T-helper 2 cell (primary cell): ENCODE data around the gene AZIN2.

Experiments used
- DNase-seq, 5 experiments: peaks; one replicate each; pipeline versions ENCODE4 v3.0.0 to v3.0.0-alpha.2; 2012 to 2022

AZIN2 gene

DNA sequence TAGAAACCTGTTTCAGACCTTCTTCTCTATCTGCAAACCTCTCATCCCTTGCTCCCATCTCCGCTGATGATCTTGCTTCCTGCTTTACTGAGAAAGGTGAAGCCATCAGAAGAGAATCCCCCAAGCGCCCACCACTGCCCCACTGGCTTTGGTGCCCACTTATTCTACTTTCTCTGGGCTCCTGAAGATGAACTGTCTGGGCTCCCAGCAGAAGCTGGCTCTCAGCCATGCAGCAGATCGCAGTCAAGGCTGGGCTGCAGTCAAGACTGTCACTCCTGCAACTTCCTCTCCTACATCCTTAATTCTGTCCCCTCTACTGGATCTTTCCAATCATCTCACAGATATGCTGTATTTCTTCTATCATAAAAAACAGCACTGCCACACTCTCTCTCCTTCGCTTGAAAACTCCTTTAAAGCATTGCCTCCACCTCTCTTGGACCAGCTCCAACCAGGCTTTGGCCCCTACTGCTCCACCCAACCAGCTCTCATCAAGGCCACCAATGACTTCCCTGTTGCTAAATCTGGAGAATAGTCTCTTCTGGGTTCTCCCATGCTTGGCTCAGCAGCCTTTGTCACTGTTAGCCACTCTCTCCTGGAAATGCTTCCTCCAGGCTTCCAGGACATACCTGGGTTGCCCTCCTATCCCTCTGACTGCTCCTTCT, 75.1 kb downstream of the AZIN2 start:
- DNase-seq, result no peak

DNA sequence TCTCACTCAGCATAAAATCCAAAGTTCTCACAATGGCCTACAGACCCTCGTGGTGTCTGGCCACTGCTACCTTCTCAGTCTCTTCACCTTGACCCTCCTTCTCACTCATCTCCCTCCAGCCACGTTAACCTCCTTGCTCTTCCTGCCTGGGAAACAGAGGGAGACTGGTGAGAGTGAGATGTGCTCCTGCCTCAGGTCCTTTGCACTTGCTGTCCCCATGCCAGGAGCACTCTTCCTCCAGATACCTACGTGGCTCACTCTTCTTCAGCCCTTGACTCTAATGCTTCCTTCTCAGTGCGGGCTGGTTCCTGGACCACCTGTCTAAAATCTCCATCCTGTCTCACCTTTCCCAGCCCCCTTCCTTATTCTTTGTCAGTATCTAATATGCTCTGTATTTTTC, 76.2 kb downstream of the AZIN2 start:
- no peak for DNase-seq

DNA sequence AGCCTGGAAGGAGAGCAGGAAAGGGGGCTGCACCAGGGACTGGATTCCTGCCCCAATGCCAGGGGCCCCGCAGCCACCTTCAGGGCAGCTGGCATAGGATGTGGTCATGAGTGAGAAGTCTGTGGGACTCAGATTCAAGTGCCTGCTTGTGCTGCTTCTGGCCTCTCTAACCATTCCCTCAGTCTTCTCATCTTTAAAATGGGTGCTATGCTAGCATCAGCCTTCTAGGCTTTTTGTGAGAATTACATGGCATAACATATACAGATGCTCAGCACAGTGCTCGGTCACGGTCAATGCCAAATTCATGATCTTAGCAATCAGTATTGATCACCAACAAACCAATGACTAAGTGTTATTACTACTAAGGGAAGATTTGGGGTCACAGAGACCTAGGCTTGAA, 77.4 kb downstream of the AZIN2 start:
- no peak for DNase-seq

DNA sequence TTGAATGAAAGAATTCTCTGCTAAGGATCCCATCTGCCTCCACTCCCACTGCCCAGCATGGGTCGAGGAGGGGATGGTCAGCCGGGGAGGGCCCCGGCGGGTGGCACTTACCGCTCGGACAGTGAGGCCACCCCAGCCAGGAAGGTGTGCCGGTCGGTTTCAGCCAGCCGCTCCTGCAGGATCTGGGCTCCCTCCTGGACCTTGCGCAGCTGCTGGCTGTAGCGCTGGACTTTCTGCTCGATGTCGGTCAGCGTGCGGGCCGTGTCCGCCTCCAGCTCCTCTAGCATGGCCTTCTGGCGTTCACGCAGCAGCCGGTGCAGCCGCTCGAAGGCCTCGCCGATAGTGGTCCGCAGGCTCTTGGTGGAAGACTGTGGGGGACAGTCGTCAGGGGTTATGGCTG, 78.6 kb downstream of the AZIN2 start:
- no peak for DNase-seq

DNA sequence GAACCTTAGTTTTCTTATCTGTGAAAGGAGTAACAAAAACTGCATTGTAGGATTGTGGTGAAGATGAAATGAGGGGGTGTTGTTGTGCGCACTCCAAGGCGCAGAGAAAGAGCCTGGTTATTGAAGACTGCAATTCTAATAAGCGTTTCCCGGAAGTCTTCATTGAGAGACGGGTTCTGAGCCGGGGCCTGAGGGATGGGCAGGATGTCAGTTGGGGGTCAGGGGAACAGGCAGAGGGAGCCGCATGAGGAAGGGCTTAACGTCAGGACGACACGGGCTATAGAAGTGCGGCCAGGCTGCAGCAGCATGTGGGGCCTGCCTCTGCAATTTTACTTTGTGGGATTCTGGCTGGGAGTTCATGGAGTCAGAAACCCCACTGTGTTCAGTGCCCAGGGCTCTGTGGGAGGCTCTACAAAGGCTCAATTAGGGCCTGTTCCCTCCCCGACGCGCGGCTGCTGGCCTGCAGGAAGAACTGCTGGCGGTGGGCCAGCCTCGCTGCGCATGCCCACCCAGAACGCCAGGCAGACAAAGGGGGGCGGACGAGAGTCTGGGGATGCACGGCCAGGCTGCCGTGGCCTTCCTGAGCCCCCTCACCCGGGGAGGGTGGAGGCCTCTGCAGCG, 80.2 kb downstream of the AZIN2 start:
- no peak for DNase-seq

DNA sequence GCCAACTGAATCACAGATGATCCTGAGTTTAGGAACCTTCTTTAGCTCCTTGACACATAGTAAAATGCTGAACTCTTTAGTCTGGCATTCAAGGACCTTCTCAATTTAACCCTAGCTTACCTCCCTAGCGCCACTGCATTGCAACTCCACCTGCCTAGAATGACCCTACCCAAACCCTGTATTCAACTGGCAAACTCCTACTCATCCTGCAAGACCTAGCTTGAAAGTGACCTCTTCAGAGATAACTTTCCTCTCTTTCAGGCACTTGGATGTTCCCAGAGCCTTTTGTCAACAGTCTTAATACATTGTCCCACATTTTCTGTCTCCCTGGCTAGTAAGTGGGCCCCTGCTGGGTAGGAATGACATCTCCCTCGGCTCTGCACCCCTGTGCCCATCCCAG, 81.2 kb downstream of the AZIN2 start:
- DNase-seq, result no peak

DNA sequence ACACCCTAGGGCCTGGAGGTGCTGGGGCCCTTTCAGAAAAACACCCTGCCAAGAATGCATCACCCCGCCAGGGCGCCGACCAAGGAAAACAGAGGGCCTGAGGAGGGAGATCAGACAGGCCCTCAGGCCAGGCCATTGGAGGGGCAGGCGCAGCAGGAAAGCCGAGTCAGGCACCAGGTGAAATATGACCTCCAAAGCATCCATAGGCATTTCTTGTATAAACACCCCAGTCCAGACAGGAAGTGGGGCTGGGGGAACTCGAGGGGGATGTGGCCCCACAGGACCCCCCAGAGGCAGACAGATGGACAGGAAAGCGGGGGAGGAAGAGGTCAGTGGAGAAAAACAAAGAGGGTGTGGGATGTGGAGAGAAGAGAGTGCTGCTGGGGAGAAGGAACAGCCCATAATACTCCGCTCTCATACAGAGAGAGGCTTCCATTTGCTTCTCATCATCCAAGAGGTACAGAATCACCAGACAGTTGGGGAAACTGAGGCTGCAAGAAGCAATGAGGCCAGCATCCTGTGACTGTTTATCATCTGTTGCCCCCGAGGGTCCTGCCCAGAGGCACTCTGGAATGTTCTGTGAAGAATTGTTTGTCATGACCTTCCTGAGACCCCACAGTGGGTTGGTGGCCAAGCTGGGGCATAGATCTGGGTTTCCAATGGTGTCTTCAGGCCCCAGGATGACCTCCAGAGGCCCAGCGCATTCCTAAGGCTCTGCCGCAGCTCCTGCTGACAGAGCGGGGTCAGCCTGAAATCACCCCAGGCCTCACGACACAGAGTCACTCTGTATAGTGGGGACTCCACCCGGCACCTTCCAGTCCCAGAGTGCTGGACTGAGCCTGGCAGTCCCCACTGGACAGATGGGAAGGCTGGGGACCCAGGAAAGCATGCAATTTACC, 82.9 kb downstream of the AZIN2 start:
- DNase-seq, result no peak

DNA sequence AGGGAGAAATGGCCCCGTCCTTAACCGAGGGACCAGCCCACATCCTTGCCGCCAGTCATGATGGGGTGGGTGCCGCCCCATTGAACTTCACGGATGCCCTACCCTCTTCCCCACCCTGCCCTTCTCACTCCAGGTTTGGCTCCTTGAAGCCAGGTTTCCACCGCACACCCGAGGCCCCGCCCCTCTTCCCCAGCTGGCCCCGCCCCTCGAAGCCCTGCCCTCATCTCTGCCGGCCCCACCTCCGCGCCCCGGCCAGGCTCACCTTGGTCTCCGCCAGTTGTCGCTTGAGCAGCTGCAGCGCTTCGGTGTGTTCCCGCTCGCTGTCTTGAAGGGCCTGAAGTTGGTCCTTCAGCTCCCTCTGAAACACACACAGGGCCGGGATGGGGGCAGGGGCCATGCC, 84.3 kb downstream of the AZIN2 start:
- no peak for DNase-seq

DNA sequence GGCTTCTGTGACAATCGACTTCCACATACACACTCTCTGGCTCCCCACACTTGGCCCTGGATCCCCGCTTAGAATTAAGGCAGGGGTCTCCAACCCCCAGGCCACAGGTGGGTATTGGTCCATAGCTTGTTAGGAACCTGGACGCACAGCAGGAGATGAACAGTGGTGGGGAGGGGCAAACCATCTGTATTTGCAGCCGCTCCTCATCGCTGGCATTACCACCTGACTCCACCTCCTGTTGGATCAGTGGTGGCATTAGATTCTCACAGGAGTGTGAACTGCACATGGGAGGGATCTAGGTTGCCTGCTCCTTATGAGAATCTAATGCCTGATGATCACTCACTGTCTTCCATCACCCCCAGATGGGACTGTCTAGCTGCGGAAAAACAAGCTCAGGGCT, 84.9 kb downstream of the AZIN2 start:
- DNase-seq, result no peak

DNA sequence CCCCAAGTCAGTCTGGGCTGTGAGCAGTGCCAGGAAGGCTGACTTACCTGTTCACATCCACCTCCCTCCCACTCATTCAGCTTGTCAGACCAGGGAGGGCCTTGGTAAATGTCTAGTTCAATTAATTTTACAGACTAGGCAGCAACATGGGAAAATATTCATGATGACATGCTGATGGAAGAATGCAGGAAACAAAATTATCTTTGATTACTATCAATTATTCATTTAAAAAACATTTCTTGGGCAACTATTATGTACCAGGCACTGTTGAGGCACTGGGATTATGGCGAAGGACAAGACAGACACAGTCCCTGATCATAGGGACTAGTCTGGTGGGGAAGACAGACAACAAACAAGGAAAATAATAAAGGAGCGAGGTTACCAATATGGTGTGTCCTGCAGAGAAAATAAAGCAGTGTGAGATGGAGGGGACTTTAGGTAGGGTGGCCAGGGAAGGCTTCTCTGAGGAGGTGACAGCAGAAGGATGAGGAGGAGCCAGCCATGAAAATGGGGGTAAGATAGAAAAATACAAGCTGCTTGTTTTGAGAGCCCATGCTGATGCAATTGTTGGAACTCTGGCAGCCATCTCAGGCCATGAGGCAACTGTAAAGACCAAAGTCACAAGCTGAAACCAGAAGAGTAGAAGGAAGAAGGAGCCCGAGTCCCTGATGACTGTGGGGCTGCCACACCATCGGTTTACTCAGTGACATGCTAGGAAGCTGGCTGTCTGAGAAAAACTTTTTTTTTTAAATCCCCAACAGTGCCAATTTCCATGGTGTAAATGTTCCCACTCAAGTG, 86.9 kb downstream of the AZIN2 start:
- no peak for DNase-seq

DNA sequence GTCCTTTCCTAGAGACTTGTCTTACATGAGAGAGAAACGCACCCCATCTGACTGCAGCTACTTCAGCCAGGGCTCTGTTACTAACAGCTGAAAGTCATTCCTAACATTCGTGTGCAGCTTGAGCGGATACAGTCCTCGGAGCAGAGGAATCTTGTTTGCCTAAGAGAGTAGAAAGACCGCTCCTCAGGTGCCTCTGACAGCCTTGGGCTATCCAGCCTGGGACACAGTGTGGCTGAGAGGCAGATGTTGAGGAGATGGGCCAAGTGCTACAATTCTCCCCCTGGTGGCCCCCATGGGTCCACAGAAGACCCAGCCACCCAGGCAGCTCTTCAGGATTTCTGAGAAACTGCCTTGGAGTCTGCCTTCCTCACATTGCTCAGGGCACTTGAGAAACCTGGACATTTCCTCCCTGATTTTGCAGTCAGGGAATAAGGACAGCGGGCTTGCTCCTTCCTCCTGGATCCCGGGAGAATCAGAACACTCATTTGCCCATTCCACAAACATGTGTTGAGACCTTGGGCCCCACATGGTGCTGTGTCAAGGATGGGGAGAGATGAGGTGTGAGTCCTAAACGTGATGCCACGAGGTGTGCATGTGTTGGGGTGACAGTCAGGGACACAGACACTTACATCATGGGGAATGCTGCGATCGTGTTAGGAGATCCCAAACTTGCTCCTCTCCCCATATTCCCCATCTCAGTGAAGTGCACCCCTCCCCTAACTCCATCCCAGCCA, 87.8 kb downstream of the AZIN2 start:
- DNase-seq, result no peak

DNA sequence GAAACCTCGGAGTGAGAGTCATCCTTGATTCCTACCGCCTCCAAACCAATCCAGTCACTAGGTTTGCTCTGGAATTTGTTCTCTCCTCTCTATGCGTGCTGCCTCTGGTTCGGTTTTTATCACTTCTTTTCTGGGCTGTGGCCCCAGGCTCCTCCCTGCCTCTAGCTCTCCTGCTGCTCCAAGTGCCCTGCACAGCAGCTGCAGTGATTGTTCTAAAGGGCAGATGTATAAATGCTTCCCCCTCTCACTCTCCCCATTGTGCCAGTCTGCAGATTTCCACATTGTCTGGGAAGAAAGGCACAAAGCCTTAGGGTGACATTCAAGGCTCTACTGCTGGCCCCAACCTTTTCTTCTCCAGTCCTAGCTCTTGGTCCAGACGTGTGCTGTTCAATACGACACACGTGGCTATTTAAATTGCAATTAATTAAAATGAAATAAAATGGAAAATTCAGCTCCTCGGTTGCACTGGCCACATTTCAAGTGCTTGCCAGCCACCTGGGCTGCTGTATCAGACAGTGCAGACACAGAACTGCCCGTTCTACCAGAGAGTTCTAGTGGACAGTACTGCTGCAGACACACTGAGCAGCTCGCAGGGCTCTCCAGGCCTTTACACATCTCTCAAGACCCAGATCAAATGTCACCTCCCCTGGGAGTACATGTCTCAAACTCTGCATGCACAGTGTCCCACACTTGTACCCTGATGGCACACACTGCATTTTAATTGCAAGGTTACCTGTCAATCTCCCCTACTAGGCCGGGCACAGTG, 88.5 kb downstream of the AZIN2 start:
- no peak for DNase-seq
